Activated CD8-positive, alpha-beta memory T cell treated with anti-CD3 and anti-CD28 coated beads, Interleukin-2, amount 50 U/mL, for 48 hours (primary cell): ENCODE data around the gene PROM2.
A peak's percentile ranks its signal among the peaks of the same experiment; 100 is the strongest.

Source experiments
- DNase-seq: peaks from one replicate; pipeline ENCODE4 v3.0.0-alpha.2; 2020

PROM2 gene

DNA sequence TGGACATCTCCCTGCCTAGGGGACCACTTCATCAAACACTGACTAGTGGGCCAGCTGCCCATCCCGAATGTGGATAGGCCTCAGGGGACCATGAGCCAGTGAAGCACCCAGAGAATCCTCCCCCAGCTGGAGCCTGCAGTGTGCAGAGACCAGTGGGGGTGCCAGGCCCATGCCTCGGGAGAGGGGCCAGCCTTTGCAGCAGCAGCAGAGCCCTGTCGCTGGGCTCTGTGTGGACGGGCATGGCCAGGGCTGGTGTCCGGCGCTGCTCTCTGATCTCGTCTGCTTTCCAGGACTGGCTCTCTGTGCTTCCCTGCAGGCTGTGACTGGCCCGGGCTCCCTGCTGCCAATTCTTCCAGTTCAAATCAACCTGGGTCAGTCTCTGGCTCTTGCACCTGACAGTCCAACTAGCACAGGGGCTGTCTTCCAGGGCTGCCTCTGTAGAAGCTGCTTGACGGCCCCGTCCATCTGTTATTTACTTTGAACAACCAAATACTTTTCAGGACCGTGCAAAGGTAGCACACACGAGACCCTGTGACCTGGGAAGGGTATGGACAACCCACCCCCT, 34.3 kb downstream of the PROM2 start:
- no peak for DNase-seq

DNA sequence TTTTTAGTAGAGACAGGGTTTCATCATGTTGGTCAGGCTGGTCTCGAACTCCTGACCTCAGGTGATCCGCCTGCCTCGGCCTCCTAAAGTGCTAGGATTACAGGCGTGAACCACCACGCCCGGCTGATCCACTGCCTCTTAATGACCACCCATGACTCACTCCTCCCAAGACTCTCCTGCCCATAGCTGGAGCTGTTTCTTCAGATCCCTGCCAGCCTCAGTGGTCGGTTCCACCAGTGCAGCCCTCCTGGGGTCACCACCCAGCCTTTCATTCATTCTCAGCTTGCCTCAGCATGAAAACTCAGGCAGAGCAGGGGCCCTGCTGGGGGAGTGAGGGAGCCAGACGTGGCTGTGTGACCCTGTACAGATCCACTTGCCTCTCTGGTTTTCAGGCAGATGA, 35.4 kb downstream of the PROM2 start:
- no peak for DNase-seq

- DNase-seq, result no peak
Observed at GRCh38 chr2:95310216-95310615, 36.0 kb downstream of the PROM2 start.

- DNase-seq, result no peak
Observed at GRCh38 chr2:95310651-95311050, 36.4 kb downstream of the PROM2 start.

- DNase-seq, result no peak
Observed at GRCh38 chr2:95311815-95312542, 37.7 kb downstream of the PROM2 start.

DNA sequence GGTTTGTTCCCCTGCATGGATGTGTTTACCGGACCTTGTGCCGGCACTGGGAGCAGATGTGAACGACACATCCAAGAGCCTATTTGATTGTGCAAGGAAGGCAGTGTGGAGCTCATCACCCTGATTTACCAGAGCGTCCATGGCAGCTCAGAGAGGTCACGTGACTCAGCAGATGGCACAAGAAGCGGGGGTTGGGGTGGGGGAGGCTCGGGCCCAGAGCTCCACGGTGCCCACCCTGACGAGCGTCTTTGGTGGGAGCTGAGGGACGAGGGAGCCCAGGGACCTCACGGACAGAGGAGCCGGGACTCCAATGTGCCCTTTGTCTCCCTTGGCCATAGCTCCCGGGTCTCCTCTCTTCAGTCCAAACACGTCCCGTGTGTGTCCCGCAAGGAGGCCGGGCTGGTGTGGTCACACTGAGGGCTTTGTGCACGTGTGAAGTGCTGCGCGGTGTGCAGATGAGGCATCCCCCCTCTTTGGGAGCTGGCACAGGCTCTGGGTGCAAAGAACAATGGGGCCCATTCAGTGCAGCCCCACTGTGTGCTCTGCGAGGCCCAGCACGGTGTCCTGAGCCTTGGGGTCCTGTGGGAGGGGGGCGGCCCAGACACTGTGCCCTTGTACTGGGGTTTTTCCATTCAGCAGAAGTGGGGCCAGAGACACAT, 38.4 kb downstream of the PROM2 start:
- no peak for DNase-seq

GRCh38 chr2:95313296-95314131, 39.3 kb downstream of the PROM2 start:
- DNase-seq, result no peak

GRCh38 chr2:95314598-95314963, 40.3 kb downstream of the PROM2 start:
- DNase-seq, result no peak

GRCh38 chr2:95314964-95315611, 40.8 kb downstream of the PROM2 start:
- DNase-seq, result no peak

- no peak for DNase-seq
Observed at GRCh38 chr2:95315801-95316411, 41.7 kb downstream of the PROM2 start.

DNA sequence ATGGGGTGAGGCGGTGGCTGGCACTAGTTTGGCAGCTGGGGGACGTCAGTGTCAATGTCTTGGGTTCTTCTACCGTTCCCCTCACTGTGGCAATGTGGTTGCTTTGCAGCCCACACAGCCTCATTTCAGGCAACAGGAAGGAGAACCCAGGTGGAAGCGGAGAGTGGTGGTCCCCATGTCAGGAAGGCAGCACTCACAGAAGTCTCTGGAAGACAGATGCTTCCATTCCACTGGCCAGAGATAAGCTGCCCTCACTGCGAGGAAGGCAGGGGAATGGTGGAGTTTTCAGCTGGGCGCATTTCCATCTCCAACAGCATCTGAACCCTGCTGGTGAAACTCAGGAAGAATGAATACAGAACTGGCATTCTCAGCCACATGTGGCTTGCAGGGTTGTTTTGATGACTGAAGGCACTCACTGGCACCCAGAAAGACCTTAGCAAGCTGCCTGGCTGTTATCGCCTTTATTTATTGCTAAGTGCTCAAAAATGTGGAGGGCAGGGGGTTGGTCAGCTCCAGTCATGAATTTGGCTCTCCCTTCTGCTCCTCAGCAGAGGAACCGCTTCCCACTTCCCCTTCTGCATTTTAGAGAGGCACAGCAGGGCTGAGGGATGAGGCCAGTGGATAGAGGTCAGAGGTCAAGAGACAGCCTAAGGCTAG, 42.3 kb downstream of the PROM2 start:
- DNase-seq, result no peak

- no peak for DNase-seq
Observed at GRCh38 chr2:95317123-95317500, 42.9 kb downstream of the PROM2 start.

DNA sequence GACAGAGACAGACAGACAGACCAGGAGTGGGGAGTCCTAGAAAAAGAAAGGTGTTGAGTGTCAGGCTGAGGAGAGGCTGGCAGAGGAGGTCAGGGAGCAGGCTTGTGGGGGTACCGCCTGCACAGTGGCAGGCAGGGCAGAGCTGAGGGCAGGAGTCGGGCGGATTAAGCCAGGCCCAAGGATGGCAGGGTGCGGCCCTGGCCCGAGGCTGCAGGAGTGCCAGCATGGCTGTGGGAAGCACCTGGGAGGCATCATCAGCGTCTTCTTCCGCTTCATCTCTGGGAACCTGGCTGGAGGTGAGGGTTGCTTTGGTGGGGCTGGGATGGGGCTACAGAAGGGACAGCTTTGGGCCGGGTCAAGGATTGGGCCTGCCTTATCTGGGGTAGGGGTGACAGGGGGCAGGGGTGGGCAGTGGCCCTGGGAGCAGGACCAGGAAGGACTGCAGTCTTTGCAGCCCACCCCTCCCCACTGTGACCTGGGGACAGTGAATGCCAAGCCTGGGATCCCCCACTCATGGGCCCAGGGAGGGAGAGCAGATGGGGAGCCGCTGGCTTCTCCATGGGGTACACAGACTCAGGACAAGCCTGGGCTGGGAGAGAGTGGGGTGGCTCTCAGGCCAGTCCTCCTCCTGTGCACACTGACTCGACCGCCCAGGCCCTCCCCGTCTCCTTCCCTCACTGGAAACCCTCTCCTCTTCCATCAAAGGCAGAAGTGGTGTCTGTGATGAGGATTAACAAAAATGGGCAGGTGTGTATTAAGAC, 43.6 kb downstream of the PROM2 start:
- DNase-seq, result no peak

- no peak for DNase-seq
Observed at GRCh38 chr2:95318431-95319220, 44.4 kb downstream of the PROM2 start.

GRCh38 chr2:95319481-95320343, 45.5 kb downstream of the PROM2 start:
- no peak for DNase-seq

DNA sequence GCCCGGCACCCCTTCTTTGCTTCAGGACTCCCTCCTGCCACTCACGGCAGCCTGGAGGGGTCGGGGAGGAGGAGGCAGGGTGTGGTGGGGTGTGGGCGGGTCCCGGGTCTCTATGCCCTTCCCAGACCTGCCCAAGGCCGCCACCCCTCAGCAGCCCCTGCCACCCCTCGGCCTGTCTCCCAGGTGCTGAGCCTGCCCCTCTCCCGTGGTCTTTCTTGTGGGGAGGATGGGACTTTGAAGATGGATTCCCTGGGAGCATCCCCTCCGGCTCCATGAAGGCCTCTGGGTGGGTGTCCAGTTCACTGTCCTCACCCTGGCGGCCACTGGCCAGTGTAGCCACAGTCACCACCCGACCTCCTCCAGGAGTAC, 46.1 kb downstream of the PROM2 start:
- DNase-seq, result no peak

DNA sequence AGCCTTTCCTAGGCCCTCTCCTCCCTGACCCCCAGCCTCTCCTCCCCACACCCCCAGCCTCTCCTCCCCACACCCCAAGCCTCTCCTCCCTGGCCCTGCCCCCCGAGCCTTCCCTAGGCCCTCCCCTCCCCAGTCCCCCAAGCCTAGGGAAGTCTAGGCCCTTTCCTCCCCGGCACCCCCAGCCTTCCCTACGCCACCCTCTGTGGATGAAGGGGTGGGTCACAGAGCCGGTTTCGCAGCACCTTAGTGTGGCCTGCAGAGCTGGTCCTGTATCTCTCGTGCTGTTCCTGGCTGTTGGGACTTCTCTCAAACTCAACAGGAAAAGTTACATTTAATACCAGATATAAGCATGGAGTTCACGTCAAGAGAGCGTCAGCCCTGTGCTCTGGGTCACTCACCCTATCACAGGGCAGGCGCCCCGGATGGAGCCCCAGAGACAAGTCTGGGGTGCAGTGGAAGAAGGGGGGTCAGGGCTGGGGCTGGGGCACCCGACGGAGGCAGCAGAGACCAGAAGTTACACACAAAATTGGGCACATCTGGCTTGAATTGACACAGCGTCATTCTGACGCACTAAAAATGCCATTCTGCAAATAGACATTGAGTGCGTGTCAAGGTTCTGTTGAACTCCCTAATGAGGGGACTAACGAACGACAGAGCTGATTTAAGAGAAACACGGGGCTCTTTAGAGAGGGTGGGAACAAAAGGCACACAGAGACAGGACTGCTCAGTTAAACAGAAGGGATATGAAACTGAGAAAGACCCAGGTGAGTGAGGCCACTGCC, 46.9 kb downstream of the PROM2 start:
- no peak for DNase-seq

DNA sequence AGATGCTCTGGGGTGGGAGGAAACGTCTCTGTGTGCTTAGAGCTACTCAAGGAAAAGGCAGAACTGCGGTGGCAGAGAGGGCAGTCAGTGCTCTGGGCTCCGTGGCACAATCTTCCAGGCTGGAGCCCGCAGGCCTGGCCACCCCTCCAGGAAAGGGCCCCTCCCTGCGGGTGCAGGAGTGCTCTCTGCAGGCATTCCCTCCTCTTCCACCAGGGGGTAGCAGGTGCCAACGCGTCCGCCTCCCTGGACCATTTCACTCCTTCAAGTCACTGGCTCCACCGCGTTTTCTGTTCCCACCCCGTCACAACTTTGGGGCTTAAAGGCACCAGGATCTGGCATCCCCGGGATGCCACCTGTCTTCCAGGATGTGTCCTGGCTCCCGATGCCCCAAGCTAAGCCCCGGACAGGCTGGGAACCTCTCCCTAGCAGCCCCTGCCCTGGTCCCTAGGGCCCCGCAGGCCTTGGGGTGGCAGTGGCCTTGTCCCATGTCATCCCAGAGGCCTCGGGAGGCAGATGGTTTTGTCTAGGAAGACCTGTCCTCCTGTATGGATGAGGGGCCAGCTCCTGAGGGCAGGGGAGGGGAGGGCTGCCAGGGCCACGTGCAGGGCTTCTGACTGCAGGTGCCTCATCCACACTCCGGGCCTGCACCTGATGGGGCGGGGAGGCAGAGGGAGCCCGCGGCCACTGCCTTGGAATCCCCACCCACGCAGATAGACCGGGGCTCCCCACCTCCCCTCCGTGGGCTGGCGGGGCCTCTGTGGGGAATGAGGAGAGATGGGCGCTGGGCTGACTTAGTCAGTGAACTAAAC, 49.3 kb downstream of the PROM2 start:
- peak; percentile 57 for DNase-seq
